ENCODE data around the gene KRTAP29-1. TPM values are rescaled to one million over a fixed set of nuclear protein-coding genes. Genes with fewer than 3 reads are reported as not detected.

The KRTAP29-1 gene
- total RNA-seq, 2 experiments from 2014 or later: not detected

DNA sequence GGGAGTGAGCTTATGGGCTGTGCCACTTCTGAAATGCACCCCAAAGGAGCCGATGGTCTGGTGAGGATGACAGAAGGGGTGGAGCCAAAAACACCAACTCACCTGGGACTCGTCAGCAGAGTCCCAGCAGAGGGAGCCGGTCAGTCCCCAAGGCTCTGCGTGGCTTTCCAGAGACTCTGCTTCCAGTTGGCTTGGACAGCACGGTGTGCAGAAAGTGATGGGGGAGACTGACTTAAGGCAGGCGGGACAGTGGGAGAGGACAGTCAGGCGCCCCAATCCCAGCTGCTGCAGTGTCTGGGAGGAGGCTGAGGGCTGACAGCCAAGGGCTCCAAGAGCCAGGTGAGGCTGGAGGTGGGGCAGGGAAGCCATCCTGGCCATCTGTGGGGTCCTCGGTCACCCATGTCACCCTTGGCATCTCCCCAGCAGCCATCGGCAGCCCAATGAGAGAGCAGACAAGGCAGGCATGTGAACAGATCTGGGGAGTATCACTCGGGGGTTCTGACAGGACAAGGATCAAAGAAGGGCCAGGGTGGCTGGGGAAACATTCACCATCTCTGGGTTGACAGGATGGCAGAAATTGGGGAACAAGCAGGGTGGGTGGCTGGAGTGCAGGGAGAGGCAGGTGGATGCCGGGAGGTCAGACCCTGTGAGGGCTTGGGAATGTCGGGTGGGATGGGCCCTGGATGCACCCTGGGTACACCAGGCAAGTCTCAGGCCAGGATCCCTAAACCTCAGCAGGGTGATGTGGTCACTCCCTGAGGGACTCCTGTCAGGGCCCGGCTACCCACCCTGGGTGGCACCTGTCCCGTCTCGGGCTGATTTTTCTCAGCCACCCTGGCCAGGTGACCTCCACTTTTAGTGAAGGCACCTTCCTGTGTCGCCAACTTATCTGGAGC, 21.8 kb upstream of the KRTAP29-1 start:
- H3K79me2 ChIP-seq (ENCODE audit: insufficient read depth, low read depth, low read length): no peaks in the 10 kb centered on the region
- TF ChIP-seq, protein P1, sequence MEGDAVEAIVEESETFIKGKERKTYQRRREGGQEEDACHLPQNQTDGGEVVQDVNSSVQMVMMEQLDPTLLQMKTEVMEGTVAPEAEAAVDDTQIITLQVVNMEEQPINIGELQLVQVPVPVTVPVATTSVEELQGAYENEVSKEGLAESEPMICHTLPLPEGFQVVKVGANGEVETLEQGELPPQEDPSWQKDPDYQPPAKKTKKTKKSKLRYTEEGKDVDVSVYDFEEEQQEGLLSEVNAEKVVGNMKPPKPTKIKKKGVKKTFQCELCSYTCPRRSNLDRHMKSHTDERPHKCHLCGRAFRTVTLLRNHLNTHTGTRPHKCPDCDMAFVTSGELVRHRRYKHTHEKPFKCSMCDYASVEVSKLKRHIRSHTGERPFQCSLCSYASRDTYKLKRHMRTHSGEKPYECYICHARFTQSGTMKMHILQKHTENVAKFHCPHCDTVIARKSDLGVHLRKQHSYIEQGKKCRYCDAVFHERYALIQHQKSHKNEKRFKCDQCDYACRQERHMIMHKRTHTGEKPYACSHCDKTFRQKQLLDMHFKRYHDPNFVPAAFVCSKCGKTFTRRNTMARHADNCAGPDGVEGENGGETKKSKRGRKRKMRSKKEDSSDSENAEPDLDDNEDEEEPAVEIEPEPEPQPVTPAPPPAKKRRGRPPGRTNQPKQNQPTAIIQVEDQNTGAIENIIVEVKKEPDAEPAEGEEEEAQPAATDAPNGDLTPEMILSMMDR (conservative IDR thresholded peaks at IDR 0.05; ENCODE audit: low read length): 0 out of 2 replicates have a peak, but pooled peaks have one; percentile 37
- TF ChIP-seq EZH2phosphoT487 (IDR thresholded peaks at IDR 0.05; ENCODE audit: borderline replicate concordance, low read depth, low read length): no peak
- no peak overlapping the region for H2AFZ ChIP-seq (ENCODE audit: low read length)
- no peaks in the 10 kb centered on the region for H3K9me3 ChIP-seq (ENCODE audit: low read length)
- no peaks in the 10 kb centered on the region for H4K20me1 ChIP-seq (ENCODE audit: insufficient read depth, low read length)
- CTCF ChIA-PET (ENCODE audit: unreplicated experiment): no interaction called here
- no peak overlapping the region for H3K4me2 ChIP-seq (ENCODE audit: low read length)
- H3K27ac ChIP-seq (ENCODE audit: low read depth, low read length, poor library complexity, severe bottlenecking): no peak overlapping the region
- no TSS peak for BruUV-seq (replicated peaks)
- H3K36me3 ChIP-seq (ENCODE audit: insufficient read depth, low read length): no peaks in the 10 kb centered on the region
- H3K4me3 ChIP-seq (ENCODE audit: low read depth, low read length, poor library complexity, severe bottlenecking): no peak overlapping the region
- POLR2A ChIA-PET: no interaction called here
- no peaks in the 10 kb centered on the region for H3K9me2 ChIP-seq (ENCODE audit: insufficient read depth, low read length)
- intact Hi-C loops (cut with micrococcal nuclease; ENCODE audit: unreplicated experiment): loop anchor here (10.0 kb wide), 2 partner anchors 340 to 520 kb away; no protein-coding TSS in a partner anchor
- no peaks in the 10 kb centered on the region for H3K4me1 ChIP-seq (ENCODE audit: insufficient read depth, low read length, poor library complexity, severe bottlenecking)
- DNase-seq (ENCODE audit: low spot score): no peak

DNA sequence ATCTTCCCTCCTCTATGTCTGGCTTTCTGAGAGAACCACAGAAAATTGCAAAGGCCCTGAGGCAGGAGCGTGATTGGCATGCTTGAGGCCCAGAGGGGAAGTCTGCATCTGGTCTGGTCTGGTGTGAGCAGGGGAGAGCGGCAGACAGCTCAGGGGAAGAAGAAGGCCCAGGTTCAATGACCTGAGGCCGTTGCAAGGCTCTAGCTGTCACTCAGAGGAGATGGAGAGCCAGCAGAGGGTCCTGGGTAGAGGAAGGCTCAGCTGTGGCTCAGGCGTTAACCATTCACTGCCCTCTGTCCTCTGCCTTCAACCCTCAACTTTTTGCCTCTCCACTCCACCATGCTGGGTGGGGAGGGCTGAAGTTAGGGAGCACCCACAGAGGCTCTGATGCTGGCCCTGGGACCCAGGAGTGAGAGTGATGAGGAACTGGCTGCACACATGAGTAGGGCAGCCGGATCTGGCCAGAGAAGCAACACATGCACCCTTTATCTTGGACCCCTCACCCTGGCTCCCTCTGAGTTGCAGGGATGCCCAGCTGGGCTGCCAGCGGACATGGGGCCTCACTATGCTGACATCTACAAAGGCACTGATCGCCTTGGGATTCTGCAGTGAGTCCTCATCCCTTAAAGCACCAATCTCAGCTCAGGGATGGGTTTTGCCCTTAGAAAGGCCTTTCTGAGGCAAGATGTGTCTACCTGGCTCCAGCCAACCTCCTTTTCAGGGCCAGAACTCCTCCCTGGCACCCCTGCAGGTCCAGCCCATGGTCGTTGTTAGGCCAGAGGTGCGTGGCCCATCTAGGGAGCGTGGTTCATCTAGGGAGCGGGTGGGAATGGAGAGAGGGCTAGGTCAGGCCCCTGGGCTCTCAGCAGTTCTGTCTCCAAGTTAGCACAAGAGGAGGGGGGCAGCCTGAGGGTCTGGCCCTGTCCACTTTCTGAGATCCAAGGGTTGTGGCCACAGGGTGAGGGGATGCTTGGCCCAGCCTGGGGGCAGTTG, 20.5 kb upstream of the KRTAP29-1 start:
- no TSS peak for BruUV-seq (replicated peaks)
- CTCF ChIA-PET (ENCODE audit: unreplicated experiment): no interaction called here
- DNase-seq (ENCODE audit: low spot score): no peak

More for the DNA sequence above, 20.5 kb upstream of the KRTAP29-1 start:
- H3K27ac ChIP-seq (ENCODE audit: low read depth, low read length, poor library complexity, severe bottlenecking): no peak overlapping the region
- no peak overlapping the region for H3K4me2 ChIP-seq (ENCODE audit: low read length)
- intact Hi-C loops (cut with micrococcal nuclease; ENCODE audit: unreplicated experiment): loop anchor here (2.0 to 10.0 kb wide), 3 partner anchors 342 to 518 kb away; no protein-coding TSS in a partner anchor
- H4K20me1 ChIP-seq (ENCODE audit: insufficient read depth, low read length): no peaks in the 10 kb centered on the region
- no peaks in the 10 kb centered on the region for H3K79me2 ChIP-seq (ENCODE audit: insufficient read depth, low read depth, low read length)
- H3K36me3 ChIP-seq (ENCODE audit: insufficient read depth, low read length): no peaks in the 10 kb centered on the region
- no peak overlapping the region for H2AFZ ChIP-seq (ENCODE audit: low read length)
- TF ChIP-seq, protein P1 (conservative IDR thresholded peaks at IDR 0.05; ENCODE audit: low read length): no peak
- no peak for TF ChIP-seq EZH2phosphoT487 (IDR thresholded peaks at IDR 0.05; ENCODE audit: borderline replicate concordance, low read depth, low read length)
- no peaks in the 10 kb centered on the region for H3K9me2 ChIP-seq (ENCODE audit: insufficient read depth, low read length)
- POLR2A ChIA-PET: no interaction called here
- H3K4me3 ChIP-seq (ENCODE audit: low read depth, low read length, poor library complexity, severe bottlenecking): no peak overlapping the region
- no peaks in the 10 kb centered on the region for H3K9me3 ChIP-seq (ENCODE audit: low read length)
- no peaks in the 10 kb centered on the region for H3K4me1 ChIP-seq (ENCODE audit: insufficient read depth, low read length, poor library complexity, severe bottlenecking)

All from OCI-LY7 (cell line).